DMS 273 (cell line): Measurements from ENCODE around the gene CALR.
A peak's percentile ranks its signal among the peaks of the same experiment; 100 is the strongest.
"Not testable (repeated sequence)": the region's sequence is repeated elsewhere in the genome, so short reads cannot be mapped to it uniquely, and the experiment has no call there.

Experiments
- DNase-seq: peaks from one replicate; lab custom pipeline; 2025; ENCODE audit not compliant: unreplicated experiment; lab: John Stamatoyannopoulos, UW

CALR gene

DNA sequence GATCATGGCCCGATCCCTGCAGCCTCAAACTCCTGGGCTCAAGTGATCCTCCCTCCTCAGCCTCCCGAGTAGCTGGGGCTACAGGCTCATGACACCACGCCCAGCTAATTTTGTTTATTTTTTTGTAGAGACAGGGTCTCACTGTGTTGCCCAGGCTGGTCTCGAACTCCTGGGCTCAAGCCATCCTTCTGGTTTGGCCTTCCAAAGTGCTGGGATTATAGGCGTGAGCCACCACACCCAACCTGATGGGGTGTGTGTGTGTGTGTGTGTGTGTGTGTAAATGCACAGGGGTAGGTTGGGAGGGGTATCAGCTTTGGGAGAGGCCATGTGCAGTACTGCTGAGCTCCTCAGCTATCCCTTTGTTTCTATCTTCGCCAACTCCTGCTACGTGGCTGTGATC, 37.7 kb downstream of the CALR start:
- DNase-seq: not testable (repeated sequence)

DNA sequence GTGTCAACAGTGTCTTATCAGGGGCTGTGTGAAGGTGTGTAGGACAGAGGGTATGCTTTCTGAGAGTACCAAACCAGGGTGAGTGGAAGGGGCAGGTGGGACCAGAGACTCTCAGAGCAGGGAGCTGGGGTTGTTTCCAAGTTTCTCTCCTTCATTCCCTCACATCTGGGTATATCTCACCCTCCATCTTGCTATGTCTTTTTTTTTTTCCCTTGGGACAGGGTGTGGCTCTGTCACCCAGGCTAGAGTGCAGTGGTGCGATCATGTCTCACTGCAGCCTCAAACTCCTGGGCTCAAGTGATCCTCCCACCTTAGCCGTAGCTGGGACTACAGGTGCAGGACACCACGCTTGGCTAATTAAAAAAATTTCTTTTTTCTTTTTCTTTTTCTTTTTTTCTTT, 41.6 kb downstream of the CALR start:
- no peak for DNase-seq

- DNase-seq: no peak
Observed at GRCh38 chr19:12982648-12983047, 44.2 kb downstream of the CALR start.

GRCh38 chr19:12983091-12983490, 44.7 kb downstream of the CALR start:
- DNase-seq: no peak

GRCh38 chr19:12983542-12984142, 45.2 kb downstream of the CALR start:
- peak; percentile 93 for DNase-seq

DNA sequence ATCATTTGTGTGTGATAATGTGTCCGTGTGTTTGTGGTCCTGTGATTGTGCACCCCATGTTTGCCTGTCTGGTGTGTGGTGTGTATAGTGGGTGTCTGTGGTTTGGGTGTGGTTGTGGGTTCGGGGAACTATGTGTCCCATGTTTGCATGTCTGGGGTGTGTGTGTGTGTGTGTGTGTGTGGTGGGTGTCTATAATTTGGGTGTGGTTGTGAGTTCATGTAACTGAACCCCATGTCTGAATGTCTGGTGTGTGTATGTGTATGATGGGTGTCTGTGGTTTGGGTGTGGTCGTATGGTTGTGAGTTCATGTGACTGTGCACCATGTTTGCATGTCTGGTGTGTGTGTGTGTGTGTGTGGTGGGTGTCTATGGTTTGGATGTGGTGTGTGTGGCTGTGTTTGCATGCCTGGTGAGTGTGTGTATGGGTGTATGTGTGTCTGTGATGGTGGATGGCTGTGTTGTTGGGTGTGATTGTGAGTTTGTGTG, 45.8 kb downstream of the CALR start:
- no peak for DNase-seq

DNA sequence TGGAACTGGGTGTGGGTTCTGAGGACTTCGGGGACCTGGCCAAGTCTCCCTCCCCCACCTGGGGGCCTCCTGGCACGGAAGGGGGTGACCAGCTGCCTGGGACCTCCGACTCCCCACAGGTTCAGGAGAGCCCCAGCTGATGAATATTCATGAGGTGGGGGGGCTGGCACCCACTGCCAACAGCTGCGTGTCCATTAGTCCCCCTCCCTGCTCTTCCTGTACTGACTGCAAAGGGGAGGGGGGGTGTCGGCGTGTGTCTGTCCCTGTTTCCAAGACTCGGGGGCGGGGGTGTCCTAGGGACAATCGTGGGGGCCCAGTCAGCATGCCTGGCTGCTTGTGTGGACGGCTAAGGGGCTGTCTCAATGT, 46.3 kb downstream of the CALR start:
- peak; percentile 59 for DNase-seq

DNA sequence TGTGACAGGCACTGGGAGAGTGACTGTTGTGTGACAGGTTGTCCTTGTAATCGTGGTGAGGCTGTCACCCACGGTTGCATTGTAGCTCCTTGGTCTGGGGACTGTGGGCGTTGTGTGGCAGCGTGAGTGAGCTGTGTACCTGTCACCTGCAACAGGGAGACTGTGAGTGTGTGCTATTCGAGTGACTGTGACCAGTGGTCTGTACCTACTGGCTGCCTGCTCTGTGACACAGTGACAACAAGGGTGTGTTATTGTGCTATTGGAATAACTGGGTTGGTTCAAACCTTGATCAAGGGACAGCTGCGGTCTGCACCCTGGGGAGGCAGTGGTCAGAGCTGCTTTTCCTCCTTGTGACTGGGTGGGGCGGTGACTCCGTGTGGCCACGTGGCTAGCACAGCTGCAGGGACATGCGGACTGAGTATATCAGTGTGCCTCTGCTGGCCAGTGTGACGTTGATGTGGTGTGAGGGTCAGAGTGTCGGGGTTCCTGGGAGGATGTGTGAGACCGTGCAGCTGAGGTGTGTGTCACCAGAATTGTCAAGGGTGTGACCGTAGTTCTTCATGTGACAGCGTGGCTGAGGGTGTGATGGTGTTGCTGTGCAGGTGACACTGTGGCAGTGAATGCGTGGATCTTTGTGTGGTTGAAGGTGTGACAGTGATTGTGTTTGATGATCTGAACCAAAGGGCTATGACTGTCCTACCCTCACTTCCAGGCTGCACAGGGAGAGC, 46.8 kb downstream of the CALR start:
- no peak for DNase-seq

DNA sequence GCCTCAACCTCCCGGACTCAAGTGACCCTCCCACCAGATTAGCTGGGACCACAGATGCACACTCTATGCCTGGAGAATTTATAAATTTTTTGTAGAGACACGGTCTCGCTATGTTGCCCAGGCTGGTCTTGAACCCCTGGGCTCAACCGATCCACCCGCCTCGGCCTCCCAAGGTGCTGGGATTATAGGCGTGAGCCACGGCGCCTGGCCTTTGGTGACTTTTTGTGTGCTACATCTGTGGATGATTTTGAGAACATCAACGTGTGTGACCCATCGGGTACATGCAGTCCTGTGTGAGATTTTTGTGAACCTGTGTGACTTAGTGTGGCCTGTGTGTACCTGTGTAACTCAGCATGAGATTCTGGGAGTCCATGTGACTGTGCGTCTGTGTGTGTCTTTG, 48.3 kb downstream of the CALR start:
- no peak for DNase-seq

DNA sequence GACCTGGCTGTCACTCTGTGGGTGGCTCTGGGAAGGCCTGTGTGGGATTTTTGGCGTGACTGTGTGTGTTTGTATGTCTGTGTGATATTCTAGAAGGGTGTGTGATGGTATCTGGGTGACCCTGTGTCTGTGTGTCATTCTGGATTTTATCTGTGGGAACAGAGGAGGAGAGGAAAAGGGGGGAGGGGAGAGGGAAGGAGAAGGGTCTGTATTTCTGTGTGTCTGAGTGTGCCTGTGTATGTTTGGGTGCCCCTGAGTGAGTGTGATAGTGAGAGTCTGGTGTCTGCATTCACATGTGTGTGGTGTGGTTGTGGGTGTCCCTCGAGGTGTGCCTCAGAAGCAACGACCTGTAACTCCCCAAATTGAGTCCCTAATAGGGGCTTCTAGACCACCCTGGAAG, 48.8 kb downstream of the CALR start:
- DNase-seq: no peak

GRCh38 chr19:12987781-12988180, 49.4 kb downstream of the CALR start:
- no peak for DNase-seq

DNA sequence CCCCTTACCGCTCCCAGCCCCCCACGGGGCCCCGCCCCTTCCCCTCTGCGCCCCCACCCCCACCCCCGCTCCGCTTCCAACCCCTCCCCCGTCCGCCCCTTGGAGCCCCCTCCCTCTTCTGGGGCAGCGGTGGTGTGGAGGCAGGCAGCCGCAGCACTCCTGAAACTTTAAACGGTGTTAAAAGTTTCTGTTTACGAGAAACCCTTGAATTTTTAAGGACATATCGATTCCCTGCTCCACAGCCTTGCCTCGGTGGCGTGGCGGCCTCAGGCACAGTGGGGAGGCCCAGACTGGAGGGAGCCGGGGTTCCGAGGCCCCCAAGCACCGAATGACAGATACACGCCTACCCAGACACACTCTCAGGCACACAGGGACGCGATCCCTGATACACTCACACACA, 52.0 kb downstream of the CALR start:
- no peak for DNase-seq

DNA sequence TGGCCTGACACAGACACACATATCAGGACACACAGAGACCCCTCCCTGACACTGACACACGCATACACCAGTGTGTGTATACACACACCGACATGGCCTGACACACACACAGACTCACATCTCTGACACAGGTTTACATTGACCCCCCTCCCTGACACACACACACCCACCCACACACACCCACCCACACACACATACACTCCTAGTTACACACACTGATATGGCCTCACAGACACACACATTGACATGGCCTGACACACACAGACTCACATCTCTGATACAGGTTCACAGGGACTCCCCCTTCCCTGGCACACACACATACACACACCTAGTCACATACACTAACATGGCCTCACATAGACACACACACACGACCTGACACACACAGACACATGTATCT, 52.4 kb downstream of the CALR start:
- no peak for DNase-seq

GRCh38 chr19:12991296-12991695, 52.9 kb downstream of the CALR start:
- DNase-seq: no peak

DNA sequence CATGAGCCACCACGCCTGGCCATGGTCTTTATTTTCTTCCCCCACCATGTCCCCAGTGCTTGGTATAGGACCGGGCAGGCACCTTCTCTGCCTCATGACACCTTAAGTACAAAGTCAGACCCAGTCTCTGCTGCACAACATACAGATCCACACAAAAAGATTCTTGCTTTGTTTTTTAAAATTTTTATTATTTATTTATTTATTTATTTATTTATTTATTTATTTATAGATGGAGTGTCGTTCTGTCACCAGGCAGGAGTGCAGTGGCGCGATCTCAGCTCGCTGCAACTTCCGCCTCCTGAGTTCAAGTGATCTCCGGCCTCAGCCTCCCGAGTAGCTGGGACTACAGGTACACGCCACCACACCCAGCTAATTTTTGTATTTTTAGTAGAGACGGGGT, 54.3 kb downstream of the CALR start:
- no peak for DNase-seq

GRCh38 chr19:12993562-12993961, 55.2 kb downstream of the CALR start:
- no peak for DNase-seq
